OCI-LY7 (cell line): Measurements from ENCODE around the gene SLC25A13. TPM values are rescaled to one million over a fixed set of nuclear protein-coding genes. Genes with fewer than 3 reads are reported as not detected.

Source experiments
- BruUV-seq: library from RNA; stranded (reverse); fragments of 400-500 nt; replicated peaks from 2 replicates; lab custom pipeline; 2021; lab: Mats Ljungman, UMichigan
- CTCF ChIA-PET: fragments of 300-600 bp; sonication (Branson Sonifier 250); formaldehyde crosslinking; loops from one replicate; lab custom pipeline; 2022; ENCODE audit warnings: antibody characterized with exemption; ENCODE audit not compliant: unreplicated experiment; lab: Charles Lee
- POLR2A ChIA-PET: fragments of 300-600 bp; sonication (Branson Sonifier 250); formaldehyde crosslinking; loops from one replicate; lab custom pipeline; 2022; ENCODE audit warnings: antibody characterized with exemption; lab: Charles Lee
- DNase-seq: peaks from one replicate; pipeline ENCODE4 v3.0.0-alpha.2; 2015; ENCODE audit warnings: low spot score
- H2AFZ ChIP-seq: fragments of 200-600 bp; sonication (generic), shearing (Covaris generic); 2 replicates; pipeline ENCODE4 v1.6.1; 2014; ENCODE audit warnings: mild to moderate bottlenecking, antibody characterized with exemption, low read length, moderate library complexity
- H3K27ac ChIP-seq: fragments of 200-600 bp; sonication (generic); 2 replicates; pipeline ENCODE4 v1.5.1; 2014; ENCODE audit warnings: mixed run types, low read depth, mild to moderate bottlenecking, moderate library complexity, low read length, inconsistent platforms; ENCODE audit not compliant: poor library complexity, severe bottlenecking
- H3K36me3 ChIP-seq: fragments of 200-600 bp; sonication (generic); 2 replicates; pipeline ENCODE4 v1.6.1; 2014; ENCODE audit warnings: mild to moderate bottlenecking, antibody characterized with exemption, low read length, moderate library complexity, mixed read lengths; ENCODE audit not compliant: insufficient read depth
- H3K4me1 ChIP-seq: fragments of 200-600 bp; sonication (generic); 2 replicates; pipeline ENCODE4 v1.5.1; 2014; ENCODE audit warnings: mild to moderate bottlenecking, low read length; ENCODE audit not compliant: insufficient read depth, poor library complexity, severe bottlenecking
- H3K4me2 ChIP-seq: fragments of 200-600 bp; sonication (generic); 2 replicates; pipeline ENCODE4 v1.6.1; 2014; ENCODE audit warnings: mild to moderate bottlenecking, low read length
- H3K4me3 ChIP-seq: fragments of 200-600 bp; sonication (generic); 2 replicates; pipeline ENCODE4 v1.5.1; 2014; ENCODE audit warnings: mild to moderate bottlenecking, low read depth, low read length; ENCODE audit not compliant: poor library complexity, severe bottlenecking
- H3K79me2 ChIP-seq: fragments of 200-600 bp; sonication (generic); 2 replicates; pipeline ENCODE4 v1.6.1; 2016; ENCODE audit warnings: low read depth, mild to moderate bottlenecking, low read length, moderate library complexity, mixed read lengths; ENCODE audit not compliant: insufficient read depth
- H3K9me2 ChIP-seq: fragments of 200-600 bp; sonication (generic); 2 replicates; pipeline ENCODE4 v1.6.1; 2016; ENCODE audit warnings: mild to moderate bottlenecking, low read length, mixed read lengths; ENCODE audit not compliant: insufficient read depth
- H3K9me3 ChIP-seq: fragments of 200-600 bp; sonication (generic); 2 replicates; pipeline ENCODE4 v1.6.1; 2014; ENCODE audit warnings: mild to moderate bottlenecking, mixed run types, low read length, mixed read lengths
- H4K20me1 ChIP-seq: fragments of 200-600 bp; sonication (generic); 2 replicates; pipeline ENCODE4 v1.6.1; 2014; ENCODE audit warnings: mild to moderate bottlenecking, antibody characterized with exemption, low read length, moderate library complexity, mixed read lengths; ENCODE audit not compliant: insufficient read depth
- EZH2phosphoT487 ChIP-seq: fragments of 200-600 bp; sonication (generic); IDR thresholded peaks from 2 replicates; pipeline ENCODE4 v1.6.1; 2018; ENCODE audit warnings: low read depth, borderline replicate concordance, mild to moderate bottlenecking, mixed run types, antibody characterized with exemption, low read length, moderate library complexity, mixed read lengths
- intact Hi-C: fragments of 100-400 bp; cut with micrococcal nuclease; formaldehyde crosslinking; loops from one replicate; pipeline ENCODE4 v1.10.0; 2022; ENCODE audit not compliant: unreplicated experiment
- total RNA-seq, 2 experiments: library from RNA; depleted of rRNA in 1 of 2; stranded (reverse); fragments of >200 nt in 1 of 2; shearing (Covaris generic) in 1 of 2; gene quantifications; 2 replicates each; pipeline ENCODE4 v1.2.3, GENCODE V29; 2014 to 2022
- TF ChIP-seq, protein P1 (sequence below): fragments of 200-600 bp; sonication (generic); conservative IDR thresholded peaks from 2 replicates; pipeline ENCODE4 v1.5.1; 2014; ENCODE audit warnings: mild to moderate bottlenecking, antibody characterized with exemption, low read length, moderate library complexity, mixed read lengths

Gene SLC25A13
- total RNA-seq, 2 experiments from 2014 or later, result 0.63 TPM; not detected in 1

DNA sequence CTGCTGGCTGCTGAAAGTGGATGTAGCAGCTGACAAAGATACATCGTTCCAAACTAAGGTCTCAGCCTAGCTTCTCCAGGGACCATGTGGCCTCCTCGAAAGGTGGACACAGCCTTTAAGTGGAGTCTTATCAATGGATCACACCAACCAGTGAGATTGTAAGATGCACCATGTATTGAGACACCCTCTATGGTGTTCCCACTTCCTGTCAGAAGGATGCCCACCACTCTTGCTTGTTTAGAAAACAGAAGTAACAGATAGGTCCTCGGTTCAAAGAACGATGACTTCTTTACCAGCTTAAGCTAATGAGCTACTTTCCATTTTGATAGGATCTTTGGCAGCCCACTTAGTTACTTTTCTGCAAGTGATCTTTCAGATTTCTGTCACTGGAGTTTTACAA is 34.3 kb downstream of the SLC25A13 start:
- Histone ChIP-seq H3K27ac (no peak overlapping the region), H3K4me2 (no peak overlapping the region), H3K79me2 (no peaks in the 10 kb centered on the region), H3K4me1 (no peaks in the 10 kb centered on the region), H4K20me1 (no peaks in the 10 kb centered on the region), H2AFZ (no peak overlapping the region), H3K4me3 (no peak overlapping the region), H3K9me3 (no peaks in the 10 kb centered on the region), H3K36me3 (no peaks in the 10 kb centered on the region), H3K9me2 (no peaks in the 10 kb centered on the region)
- BruUV-seq, result no TSS peak
- DNase-seq, result no peak
- intact Hi-C loops, result no loop called here
- TF ChIP-seq EZH2phosphoT487, result no peak
- TF ChIP-seq, protein P1, sequence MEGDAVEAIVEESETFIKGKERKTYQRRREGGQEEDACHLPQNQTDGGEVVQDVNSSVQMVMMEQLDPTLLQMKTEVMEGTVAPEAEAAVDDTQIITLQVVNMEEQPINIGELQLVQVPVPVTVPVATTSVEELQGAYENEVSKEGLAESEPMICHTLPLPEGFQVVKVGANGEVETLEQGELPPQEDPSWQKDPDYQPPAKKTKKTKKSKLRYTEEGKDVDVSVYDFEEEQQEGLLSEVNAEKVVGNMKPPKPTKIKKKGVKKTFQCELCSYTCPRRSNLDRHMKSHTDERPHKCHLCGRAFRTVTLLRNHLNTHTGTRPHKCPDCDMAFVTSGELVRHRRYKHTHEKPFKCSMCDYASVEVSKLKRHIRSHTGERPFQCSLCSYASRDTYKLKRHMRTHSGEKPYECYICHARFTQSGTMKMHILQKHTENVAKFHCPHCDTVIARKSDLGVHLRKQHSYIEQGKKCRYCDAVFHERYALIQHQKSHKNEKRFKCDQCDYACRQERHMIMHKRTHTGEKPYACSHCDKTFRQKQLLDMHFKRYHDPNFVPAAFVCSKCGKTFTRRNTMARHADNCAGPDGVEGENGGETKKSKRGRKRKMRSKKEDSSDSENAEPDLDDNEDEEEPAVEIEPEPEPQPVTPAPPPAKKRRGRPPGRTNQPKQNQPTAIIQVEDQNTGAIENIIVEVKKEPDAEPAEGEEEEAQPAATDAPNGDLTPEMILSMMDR, result no peak
- CTCF ChIA-PET, result no interaction called here
- POLR2A ChIA-PET, result no interaction called here

DNA sequence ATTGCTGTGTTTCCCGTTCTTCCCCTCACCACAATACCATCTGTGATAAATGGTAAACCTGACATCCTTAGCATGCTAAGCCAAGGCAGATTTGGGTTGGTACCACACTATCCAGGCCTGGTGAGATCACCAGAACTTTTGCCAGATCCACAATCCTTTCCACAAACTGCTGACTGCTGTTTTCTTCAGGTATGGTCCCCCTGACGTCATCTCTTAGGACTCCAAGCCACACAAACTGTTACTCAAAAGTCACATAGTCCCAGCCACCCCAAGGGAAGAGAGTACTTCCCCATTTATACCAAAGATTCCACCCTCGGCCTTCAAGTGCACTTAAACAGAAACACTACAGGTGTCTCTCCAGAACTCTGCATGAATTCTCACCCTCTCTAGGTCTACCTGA is 34.8 kb downstream of the SLC25A13 start:
- Histone ChIP-seq H3K27ac (no peak overlapping the region), H4K20me1 (no peaks in the 10 kb centered on the region), H3K4me2 (no peak overlapping the region), H3K9me2 (no peaks in the 10 kb centered on the region), H2AFZ (no peak overlapping the region), H3K9me3 (no peaks in the 10 kb centered on the region), H3K4me1 (no peaks in the 10 kb centered on the region), H3K4me3 (no peak overlapping the region), H3K36me3 (no peaks in the 10 kb centered on the region), H3K79me2 (no peaks in the 10 kb centered on the region)
- no peak for TF ChIP-seq EZH2phosphoT487
- TF ChIP-seq, protein P1, result no peak
- ChIA-PET POLR2A (no interaction called here), CTCF (no interaction called here)
- BruUV-seq, result no TSS peak
- intact Hi-C loops, result no loop called here
- no peak for DNase-seq

DNA sequence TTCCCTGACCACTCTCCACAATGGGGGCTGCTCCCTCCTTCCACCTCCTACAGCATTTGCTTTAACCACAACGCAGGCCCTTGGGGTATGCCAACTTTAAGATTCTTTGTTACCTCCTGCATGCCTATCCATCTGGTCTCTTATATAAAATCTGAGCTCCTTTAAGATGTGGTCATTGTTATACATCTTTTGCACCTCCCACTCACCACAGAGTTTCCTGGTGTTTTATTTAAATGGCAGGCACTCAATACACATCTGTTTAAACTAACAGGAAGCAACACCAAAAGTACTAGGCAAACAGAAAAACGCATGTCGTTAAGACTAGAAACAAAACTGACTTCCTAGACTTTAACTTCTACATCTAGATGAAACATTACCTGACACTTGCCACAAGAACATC is 36.3 kb downstream of the SLC25A13 start:
- ChIA-PET POLR2A (no interaction called here), CTCF (no interaction called here)
- Histone ChIP-seq H4K20me1 (no peaks in the 10 kb centered on the region), H3K4me3 (no peak overlapping the region), H3K36me3 (no peaks in the 10 kb centered on the region), H3K4me1 (no peaks in the 10 kb centered on the region), H3K9me3 (no peaks in the 10 kb centered on the region), H3K4me2 (no peak overlapping the region), H3K27ac (no peak overlapping the region), H2AFZ (no peak overlapping the region), H3K79me2 (no peaks in the 10 kb centered on the region), H3K9me2 (no peaks in the 10 kb centered on the region)
- intact Hi-C loops, result no loop called here
- TF ChIP-seq, protein P1, result no peak
- no peak for TF ChIP-seq EZH2phosphoT487
- BruUV-seq, result no TSS peak
- no peak for DNase-seq
